ENCODE data around the gene SOHLH2. TPM values are rescaled to one million over a fixed set of nuclear protein-coding genes. Genes with fewer than 3 reads are reported as not detected.

Gene SOHLH2
- total and polyA plus RNA-seq, 2 of the 4 experiments (the other 2 are of a cell fraction) = 0.17 to 0.18 TPM

Other genes with a start within 250 kb of the SOHLH2 start
- gene DCLK1, start 83.2 kb downstream of the SOHLH2 start, total RNA-seq (2012; rRNA removed) = under 0.01 TPM in 2 replicates
- gene DCLK1, start 83.2 kb downstream of the SOHLH2 start, polyA plus RNA-seq (2012; rRNA removed) = 0.02 TPM in 1 of 2 replicates, not detected in the other
- gene CCDC169, start 83.3 kb upstream of the SOHLH2 start, total RNA-seq (2012; rRNA removed) = 0.54 and 0.83 TPM in 2 replicates
- 0.62 TPM in 2 replicates for gene CCDC169, start 83.3 kb upstream of the SOHLH2 start, polyA plus RNA-seq (2012; rRNA removed)
- 86.4 and 110 TPM in 2 replicates for gene SPART, start 131.8 kb upstream of the SOHLH2 start, total RNA-seq (2012; rRNA removed)
- gene SPART, start 131.8 kb upstream of the SOHLH2 start, polyA plus RNA-seq (2012; rRNA removed) = 34.2 and 43.8 TPM in 2 replicates
- gene CCNA1, start 217.9 kb upstream of the SOHLH2 start, total RNA-seq (2012; rRNA removed) = not detected in 2 replicates
- 0.07 TPM in 1 of 2 replicates, not detected in the other for gene CCNA1, start 217.9 kb upstream of the SOHLH2 start, polyA plus RNA-seq (2012; rRNA removed)